H9 (cell line): Measurements from ENCODE around the gene CASK. TPM values are rescaled to one million over a fixed set of nuclear protein-coding genes. Genes with fewer than 3 reads are reported as not detected.

ENCODE experiments used
- DNase-seq: peaks from one replicate; pipeline ENCODE4 v3.0.0-alpha.2; 2017
- H2AFZ ChIP-seq: one replicate; pipeline ENCODE4 v1.6.1; 2013; ENCODE audit warnings: mild to moderate bottlenecking, low read length, control low read depth, moderate library complexity
- H2AK5ac ChIP-seq: 2 replicates; pipeline ENCODE4 v1.6.1; 2013; ENCODE audit warnings: low read length, control low read depth, mixed read lengths; ENCODE audit not compliant: insufficient read length
- H2BK120ac ChIP-seq: one replicate; pipeline ENCODE4 v1.6.1; 2013; ENCODE audit warnings: low read depth, mild to moderate bottlenecking, low read length, control low read depth, inconsistent platforms; ENCODE audit not compliant: poor library complexity, severe bottlenecking
- H2BK12ac ChIP-seq: 2 replicates; pipeline ENCODE4 v1.6.1; 2013; ENCODE audit warnings: low read length, control low read depth, mixed read lengths, low read depth; ENCODE audit not compliant: insufficient read length
- H2BK15ac ChIP-seq: 2 replicates; pipeline ENCODE4 v1.6.1; 2013; ENCODE audit warnings: low read depth, low read length, control low read depth
- H2BK20ac ChIP-seq: one replicate; pipeline ENCODE4 v1.6.1; 2013; ENCODE audit warnings: low read depth, mild to moderate bottlenecking, low read length, control low read depth, inconsistent platforms; ENCODE audit not compliant: poor library complexity, severe bottlenecking
- H2BK5ac ChIP-seq: 2 replicates; pipeline ENCODE4 v1.6.1; 2013; ENCODE audit warnings: low read length, control low read depth, mixed read lengths; ENCODE audit not compliant: insufficient read length
- H3K14ac ChIP-seq: 2 replicates; pipeline ENCODE4 v1.6.1; 2013; ENCODE audit warnings: low read length, control low read depth; ENCODE audit not compliant: insufficient read depth
- H3K18ac ChIP-seq: 2 replicates; pipeline ENCODE4 v1.6.1; 2013; ENCODE audit warnings: low read depth, mild to moderate bottlenecking, mixed read lengths, low read length, control low read depth; ENCODE audit not compliant: insufficient read length
- H3K23ac ChIP-seq: 2 replicates; pipeline ENCODE4 v1.6.1; 2013; ENCODE audit warnings: low read length, control low read depth, mixed read lengths, low read depth; ENCODE audit not compliant: insufficient read length
- H3K23me2 ChIP-seq: 2 replicates; pipeline ENCODE4 v1.6.1; 2013; ENCODE audit warnings: low read depth, mild to moderate bottlenecking, mixed read lengths, low read length, control low read depth; ENCODE audit not compliant: insufficient read length, poor library complexity, severe bottlenecking
- H3K27ac ChIP-seq: 2 replicates; pipeline ENCODE4 v1.5.1; 2013; ENCODE audit warnings: low read length, control low read depth, mixed read lengths, low read depth; ENCODE audit not compliant: insufficient read length
- H3K27me3 ChIP-seq: 2 replicates; pipeline ENCODE4 v1.6.1; 2013; ENCODE audit warnings: low read length, control low read depth, inconsistent platforms; ENCODE audit not compliant: insufficient read depth
- H3K4ac ChIP-seq: 2 replicates; pipeline ENCODE4 v1.6.1; 2013; ENCODE audit warnings: low read depth, mild to moderate bottlenecking, control low read depth, inconsistent platforms, low read length, moderate library complexity
- H3K4me1 ChIP-seq: 2 replicates; pipeline ENCODE4 v1.6.1; 2013; ENCODE audit warnings: low read length, control low read depth, inconsistent platforms; ENCODE audit not compliant: insufficient read depth
- H3K4me2 ChIP-seq: 2 replicates; pipeline ENCODE4 v1.6.1; 2013; ENCODE audit warnings: low read length, control low read depth, mixed read lengths; ENCODE audit not compliant: insufficient read length, insufficient read depth
- H3K56ac ChIP-seq: 2 replicates; pipeline ENCODE4 v1.6.1; 2013; ENCODE audit warnings: low read depth, mild to moderate bottlenecking, mixed read lengths, low read length, control low read depth; ENCODE audit not compliant: insufficient read length
- H3K79me1 ChIP-seq: 2 replicates; pipeline ENCODE4 v1.6.1; 2013; ENCODE audit warnings: low read depth, mild to moderate bottlenecking, moderate library complexity, low read length, control low read depth, inconsistent platforms; ENCODE audit not compliant: insufficient read depth, poor library complexity, severe bottlenecking
- H3K79me2 ChIP-seq: 2 replicates; pipeline ENCODE4 v1.6.1; 2013; ENCODE audit warnings: low read length, control low read depth, inconsistent platforms; ENCODE audit not compliant: insufficient read depth
- H3K9ac ChIP-seq: 2 replicates; pipeline ENCODE4 v1.6.1; 2013; ENCODE audit warnings: low read length, control low read depth, mixed read lengths; ENCODE audit not compliant: insufficient read length; ENCODE audit errors: extremely low read depth
- H3K9me3 ChIP-seq: one replicate; pipeline ENCODE4 v1.6.1; 2013; ENCODE audit warnings: low read depth, low read length, inconsistent platforms; ENCODE audit not compliant: control insufficient read depth
- H3T11ph ChIP-seq: one replicate; pipeline ENCODE4 v1.6.1; 2013; ENCODE audit warnings: mild to moderate bottlenecking, low read length, control low read depth, inconsistent platforms
- H4K20me1 ChIP-seq: one replicate; pipeline ENCODE4 v1.6.1; 2013; ENCODE audit not compliant: control insufficient read depth, insufficient read length, insufficient read depth
- H4K5ac ChIP-seq: 2 replicates; pipeline ENCODE4 v1.6.1; 2013; ENCODE audit warnings: low read depth, mild to moderate bottlenecking, mixed read lengths, low read length, control low read depth; ENCODE audit not compliant: insufficient read length
- H4K8ac ChIP-seq: replicated peaks from 2 replicates; pipeline ENCODE4 v1.6.1; 2013; ENCODE audit warnings: low read length, control low read depth, mixed read lengths, low read depth; ENCODE audit not compliant: insufficient read length
- H4K91ac ChIP-seq: 2 replicates; pipeline ENCODE4 v1.6.1; 2013; ENCODE audit warnings: low read depth, mild to moderate bottlenecking, moderate library complexity, mixed read lengths, low read length, control low read depth; ENCODE audit not compliant: insufficient read length
- H3K27ac Mint-ChIP-seq, 3 experiments: 2 replicates in 2 of 3; 3 replicates in 1 of 3; pipeline ENCODE4 v1.8.0; 2020 to 2021; ENCODE audit warnings: mixed read lengths in 3 of 3, mild to moderate bottlenecking in 1 of 3, moderate library complexity in 1 of 3
- H3K27me3 Mint-ChIP-seq: 2 replicates; pipeline ENCODE4 v1.8.0; 2021; ENCODE audit warnings: low read depth, mild to moderate bottlenecking, moderate library complexity, mixed read lengths
- H3K36me3 Mint-ChIP-seq, 3 experiments: 2 replicates in 2 of 3; 3 replicates in 1 of 3; pipeline ENCODE4 v1.8.0; 2020 to 2021; ENCODE audit warnings: low read depth in 3 of 3, mixed read lengths in 3 of 3; ENCODE audit not compliant: insufficient read depth in 1 of 3
- H3K4me1 Mint-ChIP-seq, 2 experiments: 2 replicates each; pipeline ENCODE4 v1.8.0; 2020; ENCODE audit warnings: mixed read lengths in 2 of 2
- H3K4me3 Mint-ChIP-seq, 2 experiments: 2 replicates in 1 of 2; 3 replicates in 1 of 2; pipeline ENCODE4 v1.8.0; 2020 to 2021; ENCODE audit warnings: mild to moderate bottlenecking in 2 of 2, mixed read lengths in 2 of 2, moderate library complexity in 1 of 2
- H3K9me3 Mint-ChIP-seq, 2 experiments: 2 replicates in 1 of 2; 3 replicates in 1 of 2; pipeline ENCODE4 v1.8.0; 2020; ENCODE audit warnings: mild to moderate bottlenecking in 2 of 2, mixed read lengths in 2 of 2, moderate library complexity in 1 of 2
- total RNA-seq: library from RNA; stranded (reverse); gene quantifications from 2 replicates; pipeline ENCODE4 v1.2.1, GENCODE V29; 2021
- TF ChIP-seq, protein P1 (sequence below): fragments of 200-600 bp; sonication (generic); conservative IDR thresholded peaks from 3 replicates; pipeline ENCODE4 v1.8.0; 2021; ENCODE audit warnings: antibody characterized with exemption, mild to moderate bottlenecking

Gene CASK
- total RNA-seq, 1 experiment from 2014 or later: 44.1 TPM

DNA sequence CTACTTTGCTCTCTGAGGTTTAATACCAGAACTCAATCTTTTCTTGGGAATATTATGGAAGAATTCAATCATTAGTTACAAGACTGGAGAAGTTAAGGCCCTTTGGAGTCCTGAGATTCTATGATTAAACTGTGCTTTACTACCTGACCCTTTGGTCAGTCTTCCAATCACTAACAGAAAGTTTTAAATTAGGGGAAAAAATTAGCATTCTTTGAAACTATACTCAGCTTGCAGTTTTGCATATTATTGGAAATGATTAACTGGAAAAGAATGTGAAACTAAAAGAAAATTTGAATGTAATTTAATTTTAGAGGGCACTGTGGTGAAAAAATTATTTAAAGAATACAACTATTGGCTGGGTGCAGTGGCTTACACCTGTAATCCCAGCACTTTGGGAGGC lies 253.2 kb downstream of the CASK start:
- H3K14ac ChIP-seq: no peak overlapping the region
- H3K4me3 Mint-ChIP-seq: no peak overlapping the region

More for the DNA sequence above, 253.2 kb downstream of the CASK start:
- H3K27ac Mint-ChIP-seq: no peak overlapping the region
- H4K20me1 ChIP-seq: no peaks in the 10 kb centered on the region
- H3K4me1 Mint-ChIP-seq: peaks cover 12 to 21% of the 10 kb centered on the region in 2 experiments
- H3K79me1 ChIP-seq: no peaks in the 10 kb centered on the region
- no peak overlapping the region for H3K18ac ChIP-seq
- H2BK15ac ChIP-seq: no peak overlapping the region
- no peak overlapping the region for H2AK5ac ChIP-seq
- no peaks in the 10 kb centered on the region; the same call in 1 of the 2 replicates for H3K27me3 Mint-ChIP-seq
- H3K9me3 Mint-ChIP-seq: peaks cover 51 to 59% of the 10 kb centered on the region in 2 experiments
- no peak overlapping the region for H3K27ac ChIP-seq
- H3K4me2 ChIP-seq: no peak overlapping the region
- H3K23me2 ChIP-seq: no peaks in the 10 kb centered on the region
- H3K27me3 ChIP-seq: no peaks in the 10 kb centered on the region
- H2BK12ac ChIP-seq: no peak overlapping the region
- no peak overlapping the region for H2BK120ac ChIP-seq
- peaks cover 3 to 20% (median 5%) of the 10 kb centered on the region in 3 experiments; a peak in 5 of 7 replicates for H3K36me3 Mint-ChIP-seq
- H3K79me2 ChIP-seq: no peaks in the 10 kb centered on the region
- no peak overlapping the region for H3K4ac ChIP-seq
- H3K9me3 ChIP-seq: no peaks in the 10 kb centered on the region
- no peak overlapping the region for H2AFZ ChIP-seq
- H2BK20ac ChIP-seq: no peak overlapping the region
- no peak overlapping the region for H2BK5ac ChIP-seq
- no peak for DNase-seq
- H4K5ac ChIP-seq: no peak overlapping the region
- no peak overlapping the region for H4K91ac ChIP-seq
- H3T11ph ChIP-seq: no peak overlapping the region
- H3K4me1 ChIP-seq: no peaks in the 10 kb centered on the region
- H3K9ac ChIP-seq: no peak overlapping the region
- TF ChIP-seq, protein P1, sequence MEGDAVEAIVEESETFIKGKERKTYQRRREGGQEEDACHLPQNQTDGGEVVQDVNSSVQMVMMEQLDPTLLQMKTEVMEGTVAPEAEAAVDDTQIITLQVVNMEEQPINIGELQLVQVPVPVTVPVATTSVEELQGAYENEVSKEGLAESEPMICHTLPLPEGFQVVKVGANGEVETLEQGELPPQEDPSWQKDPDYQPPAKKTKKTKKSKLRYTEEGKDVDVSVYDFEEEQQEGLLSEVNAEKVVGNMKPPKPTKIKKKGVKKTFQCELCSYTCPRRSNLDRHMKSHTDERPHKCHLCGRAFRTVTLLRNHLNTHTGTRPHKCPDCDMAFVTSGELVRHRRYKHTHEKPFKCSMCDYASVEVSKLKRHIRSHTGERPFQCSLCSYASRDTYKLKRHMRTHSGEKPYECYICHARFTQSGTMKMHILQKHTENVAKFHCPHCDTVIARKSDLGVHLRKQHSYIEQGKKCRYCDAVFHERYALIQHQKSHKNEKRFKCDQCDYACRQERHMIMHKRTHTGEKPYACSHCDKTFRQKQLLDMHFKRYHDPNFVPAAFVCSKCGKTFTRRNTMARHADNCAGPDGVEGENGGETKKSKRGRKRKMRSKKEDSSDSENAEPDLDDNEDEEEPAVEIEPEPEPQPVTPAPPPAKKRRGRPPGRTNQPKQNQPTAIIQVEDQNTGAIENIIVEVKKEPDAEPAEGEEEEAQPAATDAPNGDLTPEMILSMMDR: no peak
- no peak overlapping the region for H4K8ac ChIP-seq
- H3K56ac ChIP-seq: no peak overlapping the region
- no peak overlapping the region for H3K23ac ChIP-seq
